ENCODE data around the gene GDF10. TPM values are rescaled to one million over a fixed set of nuclear protein-coding genes. Genes with fewer than 3 reads are reported as not detected.

The GDF10 gene
- total RNA-seq, 2 experiments from 2014 or later: 0.16 to 0.22 TPM

DNA sequence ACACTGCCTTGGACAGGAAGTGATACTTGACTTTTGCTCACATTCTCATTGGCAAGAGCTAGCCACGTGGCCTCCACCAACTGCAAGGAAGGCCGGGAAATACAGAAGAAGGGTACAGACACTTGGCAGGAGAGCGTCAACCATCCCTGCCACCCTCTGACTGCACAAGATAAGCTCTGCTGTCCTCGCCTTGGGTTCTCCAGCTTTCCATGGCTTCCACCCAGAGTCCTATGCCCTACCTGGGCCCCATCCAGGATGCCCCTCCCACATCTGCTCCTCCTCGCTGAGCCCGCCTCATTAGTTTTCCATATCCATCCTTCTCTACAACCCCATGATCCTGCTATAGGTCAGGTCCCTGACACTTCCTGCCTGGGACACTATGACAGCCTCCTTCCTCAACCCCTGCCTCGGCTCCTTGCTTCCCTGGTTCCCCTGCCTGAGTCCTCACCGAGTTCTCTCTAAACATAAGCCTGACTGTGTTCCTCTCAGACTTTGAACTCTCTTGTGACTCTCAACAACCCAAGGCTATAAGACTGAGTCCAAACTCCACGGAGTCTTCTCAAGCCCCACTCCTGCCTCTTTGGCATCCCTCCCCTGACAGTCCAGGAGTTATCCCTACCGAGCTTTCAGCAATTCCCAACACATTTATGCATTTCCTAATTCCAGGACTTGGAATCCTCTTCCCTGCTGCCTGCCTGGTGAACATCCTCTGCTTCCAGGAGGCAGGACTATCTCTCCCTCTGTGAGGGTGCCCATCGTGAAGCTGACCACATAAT is 23.2 kb upstream of the GDF10 start:
- no peak overlapping the region for H3K4me3 ChIP-seq (ENCODE audit: low read length)
- ATAC-seq (ENCODE audit: poor library complexity) (no peak), DNase-seq (no peak)
- Mint-ChIP-seq H3K9me3 (no peaks in the 10 kb centered on the region), H3K27ac (peak overlapping the region; percentile 28), H3K4me3 (no peak overlapping the region), H3K4me1 (ENCODE audit: low read depth) (peaks cover 32% of the 10 kb centered on the region), H3K27me3 (no peaks in the 10 kb centered on the region), H3K36me3 (ENCODE audit: low read depth) (no peaks in the 10 kb centered on the region)
- H3K27ac ChIP-seq (ENCODE audit: low read depth in 1 of 2, low read length in 2 of 2): no peak overlapping the region
- TF ChIP-seq, protein P1, sequence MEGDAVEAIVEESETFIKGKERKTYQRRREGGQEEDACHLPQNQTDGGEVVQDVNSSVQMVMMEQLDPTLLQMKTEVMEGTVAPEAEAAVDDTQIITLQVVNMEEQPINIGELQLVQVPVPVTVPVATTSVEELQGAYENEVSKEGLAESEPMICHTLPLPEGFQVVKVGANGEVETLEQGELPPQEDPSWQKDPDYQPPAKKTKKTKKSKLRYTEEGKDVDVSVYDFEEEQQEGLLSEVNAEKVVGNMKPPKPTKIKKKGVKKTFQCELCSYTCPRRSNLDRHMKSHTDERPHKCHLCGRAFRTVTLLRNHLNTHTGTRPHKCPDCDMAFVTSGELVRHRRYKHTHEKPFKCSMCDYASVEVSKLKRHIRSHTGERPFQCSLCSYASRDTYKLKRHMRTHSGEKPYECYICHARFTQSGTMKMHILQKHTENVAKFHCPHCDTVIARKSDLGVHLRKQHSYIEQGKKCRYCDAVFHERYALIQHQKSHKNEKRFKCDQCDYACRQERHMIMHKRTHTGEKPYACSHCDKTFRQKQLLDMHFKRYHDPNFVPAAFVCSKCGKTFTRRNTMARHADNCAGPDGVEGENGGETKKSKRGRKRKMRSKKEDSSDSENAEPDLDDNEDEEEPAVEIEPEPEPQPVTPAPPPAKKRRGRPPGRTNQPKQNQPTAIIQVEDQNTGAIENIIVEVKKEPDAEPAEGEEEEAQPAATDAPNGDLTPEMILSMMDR (IDR thresholded peaks at IDR 0.05): no peak
- H3K4me1 ChIP-seq (ENCODE audit: insufficient read depth, low read length): peaks cover 32% of the 10 kb centered on the region
- H3K27me3 ChIP-seq (ENCODE audit: control insufficient read depth in 1 of 2, insufficient read depth in 2 of 2, low read length in 2 of 2): no peaks in the 10 kb centered on the region
- intact Hi-C loops (cut with DNase I, micrococcal nuclease): no loop called here
- no peaks in the 10 kb centered on the region for H3K36me3 ChIP-seq (ENCODE audit: insufficient read depth, low read length)
- POLR2A ChIA-PET: interaction anchor here (3.1 kb wide), 1 partner anchor 16 kb away, joined by 13 read pairs; no protein-coding TSS in a partner anchor
- H3K9me3 ChIP-seq (ENCODE audit: control insufficient read depth in 1 of 2, insufficient read depth in 1 of 2, low read length in 2 of 2): no peaks in the 10 kb centered on the region
- CTCF ChIA-PET: no interaction called here

DNA sequence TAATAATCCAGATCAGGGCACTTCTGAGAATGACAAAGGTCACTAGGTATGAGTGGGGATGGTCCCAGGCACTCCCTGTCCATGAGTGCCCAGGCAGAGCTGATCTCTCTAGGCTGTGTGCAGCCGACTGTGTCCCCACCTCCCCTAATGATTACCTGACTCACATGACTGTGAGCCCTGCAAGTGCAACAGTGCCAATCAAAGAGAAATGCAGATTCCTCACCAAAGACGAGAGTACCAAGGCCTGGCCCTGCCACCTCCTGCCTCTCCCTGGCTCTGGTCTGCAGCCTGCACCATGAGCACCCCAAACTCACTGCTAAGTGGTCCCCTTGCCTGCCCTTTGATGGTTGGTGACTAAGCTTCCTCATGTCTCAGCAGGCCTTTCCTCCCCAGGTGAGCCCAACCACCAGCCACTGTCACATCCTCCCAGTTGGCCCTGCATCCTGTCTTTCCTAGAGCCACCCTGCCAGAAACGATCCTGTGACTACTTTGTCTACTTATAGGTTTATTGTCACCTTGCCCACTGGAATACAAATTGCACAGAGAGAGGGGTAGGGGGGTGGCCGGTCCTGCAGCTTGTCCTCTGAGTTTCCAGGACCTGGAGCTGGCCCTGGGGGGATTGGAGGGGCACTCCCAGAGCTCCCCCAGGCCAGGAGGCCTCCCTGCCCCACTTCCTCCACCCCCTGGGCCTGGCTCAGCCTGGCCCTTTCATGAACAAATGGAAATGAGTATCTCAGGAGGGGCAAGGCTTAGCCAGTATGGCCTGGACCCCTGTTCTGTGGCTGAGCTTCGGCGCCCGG is 22.4 kb upstream of the GDF10 start:
- ChIA-PET POLR2A (interaction anchor here (1.0 to 3.1 kb wide), 2 partner anchors 9 to 17 kb away, joined by 4 to 13 read pairs; no protein-coding TSS in a partner anchor), CTCF (no interaction called here)
- Mint-ChIP-seq H3K4me3 (no peak overlapping the region), H3K4me1 (ENCODE audit: low read depth) (peaks cover 32% of the 10 kb centered on the region), H3K27me3 (no peaks in the 10 kb centered on the region), H3K27ac (peak overlapping the region; percentile 13), H3K36me3 (ENCODE audit: low read depth) (no peaks in the 10 kb centered on the region), H3K9me3 (no peaks in the 10 kb centered on the region)
- Histone ChIP-seq H3K4me1 (ENCODE audit: insufficient read depth, low read length) (peaks cover 32% of the 10 kb centered on the region), H3K4me3 (ENCODE audit: low read length) (no peak overlapping the region), H3K9me3 (ENCODE audit: control insufficient read depth in 1 of 2, insufficient read depth in 1 of 2, low read length in 2 of 2) (no peaks in the 10 kb centered on the region), H3K27me3 (ENCODE audit: control insufficient read depth in 1 of 2, insufficient read depth in 2 of 2, low read length in 2 of 2) (no peaks in the 10 kb centered on the region), H3K27ac (ENCODE audit: low read depth in 1 of 2, low read length in 2 of 2) (no peak overlapping the region), H3K36me3 (ENCODE audit: insufficient read depth, low read length) (no peaks in the 10 kb centered on the region)
- ATAC-seq (ENCODE audit: poor library complexity) (peak; percentile 90), DNase-seq (peak in 11 of 14 experiments; percentile 36 to 78 (median 46))
- TF ChIP-seq, protein P1 (IDR thresholded peaks at IDR 0.05): no peak
- intact Hi-C loops (cut with DNase I, micrococcal nuclease): no loop called here

DNA sequence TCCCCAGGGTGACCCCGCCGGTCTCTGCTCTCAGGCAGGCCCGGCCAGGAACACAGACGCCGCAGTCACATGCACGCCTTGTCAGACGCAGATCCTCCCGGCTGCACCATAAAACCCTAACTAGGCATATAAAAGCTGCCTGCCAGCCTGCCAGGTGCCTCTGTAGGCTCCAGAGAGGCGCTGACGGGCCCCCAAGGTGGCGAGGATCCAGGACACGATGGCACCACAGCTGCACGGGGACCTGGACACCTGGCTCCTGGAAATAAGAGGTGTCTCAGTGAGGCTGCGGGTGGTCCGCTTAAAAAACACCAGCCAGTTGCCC is 21.9 kb upstream of the GDF10 start:
- Histone ChIP-seq H3K4me1 (ENCODE audit: insufficient read depth, low read length) (peaks cover 32% of the 10 kb centered on the region), H3K9me3 (ENCODE audit: control insufficient read depth in 1 of 2, insufficient read depth in 1 of 2, low read length in 2 of 2) (no peaks in the 10 kb centered on the region), H3K27me3 (ENCODE audit: control insufficient read depth in 1 of 2, insufficient read depth in 2 of 2, low read length in 2 of 2) (no peaks in the 10 kb centered on the region), H3K4me3 (ENCODE audit: low read length) (no peak overlapping the region), H3K27ac (ENCODE audit: low read depth in 1 of 2, low read length in 2 of 2) (no peak overlapping the region), H3K36me3 (ENCODE audit: insufficient read depth, low read length) (no peaks in the 10 kb centered on the region)
- DNase-seq (no peak), ATAC-seq (ENCODE audit: poor library complexity) (no peak)
- TF ChIP-seq, protein P1 (IDR thresholded peaks at IDR 0.05): no peak
- intact Hi-C loops (cut with DNase I, micrococcal nuclease): no loop called here
- Mint-ChIP-seq H3K4me1 (ENCODE audit: low read depth) (peaks cover 32% of the 10 kb centered on the region), H3K36me3 (ENCODE audit: low read depth) (no peaks in the 10 kb centered on the region), H3K9me3 (no peaks in the 10 kb centered on the region), H3K27me3 (no peaks in the 10 kb centered on the region), H3K27ac (no peak overlapping the region), H3K4me3 (no peak overlapping the region)
- CTCF ChIA-PET: no interaction called here
- POLR2A ChIA-PET: interaction anchor here (0.9 to 3.1 kb wide), 3 partner anchors 9 to 33 kb away, joined by 3 to 13 read pairs (median 4); no protein-coding TSS in a partner anchor
